GM12878 (cell line): ENCODE results near the gene UNKL. TPM values are rescaled to one million over a fixed set of nuclear protein-coding genes. Genes with fewer than 3 reads are reported as not detected.
"Not testable (repeated sequence)": the region's sequence is repeated elsewhere in the genome, so short reads cannot be mapped to it uniquely, and the experiment has no call there.

Experiments
- ATAC-seq: fragments of 200-7000 bp; cut with Tn5 transposase; 3 replicates; pipeline ENCODE4 v1.9.1; 2020; ENCODE audit warnings: mild to moderate bottlenecking, moderate library complexity
- BruUV-seq: library from RNA; stranded (reverse); fragments of 400-500 nt; replicated peaks from 2 replicates; lab custom pipeline; 2021; lab: Mats Ljungman, UMichigan
- CTCF ChIA-PET: fragments of 300-600 bp; sonication (Branson Sonifier 250); formaldehyde crosslinking; extraction: SDS; loops from one replicate; lab custom pipeline; 2021; ENCODE audit warnings: inconsistent platforms; lab: Yijun Ruan, JAX
- POLR2A ChIA-PET: fragments of 350-600 bp; formaldehyde crosslinking; extraction: SDS; loops from one replicate; lab custom pipeline; 2021; ENCODE audit warnings: inconsistent platforms; lab: Charles Lee
- RAD21 ChIA-PET: fragments of 300-600 bp; sonication (Branson Sonifier 250); formaldehyde crosslinking; loops from one replicate; lab custom pipeline; 2023; ENCODE audit warnings: antibody characterized with exemption; ENCODE audit not compliant: unreplicated experiment; lab: Charles Lee
- SMC1A ChIA-PET: fragments of 300-600 bp; sonication (Branson Sonifier 250); formaldehyde crosslinking; loops from one replicate; lab custom pipeline; 2023; ENCODE audit not compliant: unreplicated experiment, uncharacterized antibody; lab: Charles Lee
- DNase-seq: peaks from one replicate; pipeline ENCODE4 v3.0.0-alpha.2; 2011; ENCODE audit warnings: low read depth, low spot score
- FAIRE-seq: peaks from 3 replicates; lab custom pipeline; 2011; peaks lifted over from hg19 to GRCh38; lab: Jason Lieb, UNC
- H2AFZ ChIP-seq: 2 replicates; pipeline ENCODE4 v1.6.0; 2011; ENCODE audit warnings: low read depth, low read length, control low read depth; ENCODE audit not compliant: control insufficient read depth
- H3K27ac ChIP-seq: 2 replicates; pipeline ENCODE4 v1.5.1; 2011; ENCODE audit warnings: control low read depth; ENCODE audit not compliant: control insufficient read depth, insufficient read depth
- H3K27me3 ChIP-seq, 2 experiments: replicated peaks in 1 of 2; 2 replicates each; pipeline versions ENCODE4 v1.6.0 to v1.6.1; 2011; ENCODE audit warnings: low read length in 1 of 2; ENCODE audit not compliant: control insufficient read depth in 2 of 2, insufficient read depth in 2 of 2
- H3K36me3 ChIP-seq, 2 experiments: 2 replicates each; pipeline ENCODE4 v1.5.1; 2011; ENCODE audit warnings: low read length in 1 of 2; ENCODE audit not compliant: control insufficient read depth in 2 of 2, insufficient read depth in 2 of 2
- H3K4me1 ChIP-seq: 2 replicates; pipeline ENCODE4 v1.6.1; 2011; ENCODE audit warnings: mild to moderate bottlenecking, low read length, moderate library complexity, mixed read lengths; ENCODE audit not compliant: control insufficient read depth, insufficient read depth
- H3K4me2 ChIP-seq: 2 replicates; pipeline ENCODE4 v1.6.0; 2011; ENCODE audit warnings: control low read depth; ENCODE audit not compliant: control insufficient read depth, insufficient read depth
- H3K4me3 ChIP-seq: fragments of 200-600 bp; sonication (generic); 2 replicates; pipeline ENCODE4 v1.5.1; 2016
- H3K79me2 ChIP-seq: 2 replicates; pipeline ENCODE4 v1.6.0; 2011; ENCODE audit warnings: low read length; ENCODE audit not compliant: control insufficient read depth, insufficient read depth
- H3K9ac ChIP-seq: 2 replicates; pipeline ENCODE4 v1.8.0; 2011; ENCODE audit warnings: low read length, control low read depth, mixed read lengths; ENCODE audit not compliant: control insufficient read depth, insufficient read depth
- H3K9me3 ChIP-seq: replicated peaks from 3 replicates; pipeline ENCODE4 v1.5.1; 2011; ENCODE audit warnings: mild to moderate bottlenecking, low read length; ENCODE audit not compliant: control insufficient read depth, insufficient read depth
- H4K20me1 ChIP-seq: 2 replicates; pipeline ENCODE4 v1.6.0; 2011; ENCODE audit not compliant: control insufficient read depth, insufficient read depth
- CBX5 ChIP-seq: sonication (generic); IDR thresholded peaks from 2 replicates; pipeline ENCODE4 v1.6.1; 2016; ENCODE audit warnings: low read depth, moderate library complexity, mild to moderate bottlenecking, inconsistent platforms
- ETV6 ChIP-seq, 2 experiments: fragments of 450-650 bp in 1 of 2; IDR thresholded peaks in 1 of 2; conservative IDR thresholded peaks in 1 of 2; 2 replicates each; pipeline ENCODE4 v1.6.1; 2014; ENCODE audit warnings: antibody characterized with exemption in 1 of 2, borderline replicate concordance in 1 of 2, low read depth in 1 of 2, mild to moderate bottlenecking in 1 of 2, moderate library complexity in 1 of 2
- MEF2B ChIP-seq: fragments of 450-650 bp; IDR thresholded peaks from 2 replicates; pipeline ENCODE4 v1.6.1; 2018; ENCODE audit warnings: mild to moderate bottlenecking, moderate library complexity; ENCODE audit not compliant: partially characterized antibody, poor library complexity, severe bottlenecking
- RAD21 ChIP-seq: IDR thresholded peaks from 2 replicates; pipeline ENCODE4 v1.6.1; 2011; ENCODE audit warnings: mild to moderate bottlenecking, low read depth, low read length, moderate library complexity; ENCODE audit not compliant: insufficient read depth
- SMAD1 ChIP-seq: fragments of 450-650 bp; IDR thresholded peaks from 2 replicates; pipeline ENCODE4 v1.6.1; 2018; ENCODE audit warnings: mild to moderate bottlenecking, low read depth; ENCODE audit not compliant: partially characterized antibody
- WGBS: methylation state at CpG from one replicate; pipeline ENCODE4 v1.1.6; 2016; ENCODE audit warnings: low lambda C conversion rate; ENCODE audit not compliant: insufficient replicate concordance, insufficient coverage; ENCODE audit errors: missing lambda C conversion rate; 5-methylcytosine and 5-hydroxymethylcytosine counted together
- in situ Hi-C: fragments of 300-500 bp; cut with MboI; formaldehyde crosslinking; loops from 9 replicates; pipeline ENCODE4 v1.14.3; 2018; ENCODE audit warnings: mixed read lengths
- intact Hi-C: fragments of 100-400 bp; cut with micrococcal nuclease; formaldehyde crosslinking; loops from one replicate; pipeline ENCODE4 v1.14.2; 2022; ENCODE audit not compliant: unreplicated experiment
- polyA plus RNA-seq, 11 experiments: library from polyadenylated mRNA; depleted of rRNA in 4 of 11; unstranded in 6 of 11; stranded (reverse) in 5 of 11; fragments of >200 nt; fragmentation: Nextera tagmentation in 4 of 11; fragmentation: Illumina TruSeq in 1 of 11; extraction: Ambion mirVana in 4 of 11; extraction: Trizol in 1 of 11; gene quantifications; 1 replicate in 1 of 11; 2 replicates in 10 of 11; pipeline versions ENCODE4 v1.2.1 to v1.2.3, GENCODE V29; 2011 to 2016; ENCODE audit warnings: inconsistent platforms in 2 of 11, missing spikeins in 2 of 11, low read depth in 1 of 11
- total RNA-seq, 4 experiments: library from RNA; depleted of rRNA in 3 of 4; stranded (reverse); fragments of >200 nt in 3 of 4; fragmentation: Illumina TruSeq in 1 of 4; extraction: Trizol in 1 of 4; gene quantifications; 2 replicates each; pipeline versions ENCODE4 v1.2.1 to v1.2.3, GENCODE V29; 2013 to 2021
- TF ChIP-seq, protein P1 (sequence below): fragments of 450-650 bp; IDR thresholded peaks from 2 replicates; pipeline ENCODE4 v1.6.1; 2017; ENCODE audit warnings: antibody characterized with exemption, mild to moderate bottlenecking, moderate library complexity
- TF ChIP-seq, protein P2 (sequence below), 3 experiments: IDR thresholded peaks in 2 of 3; conservative IDR thresholded peaks in 1 of 3; 2 replicates each; pipeline ENCODE4 v1.5.1; 2011; ENCODE audit warnings: low read depth in 3 of 3, low read length in 3 of 3, mild to moderate bottlenecking in 3 of 3, control low read depth in 2 of 3, moderate library complexity in 2 of 3, inconsistent platforms in 1 of 3, mixed read lengths in 1 of 3; ENCODE audit not compliant: control insufficient read depth in 2 of 3, insufficient read depth in 1 of 3; ENCODE audit errors: extremely low read depth in 1 of 3

UNKL gene
- total and polyA plus RNA-seq, 10 of the 15 experiments (the other 5 are each of a cell fraction or from before 2014, with no cell fraction given), result 0.40 to 21.6 (median 9.1) TPM

DNA sequence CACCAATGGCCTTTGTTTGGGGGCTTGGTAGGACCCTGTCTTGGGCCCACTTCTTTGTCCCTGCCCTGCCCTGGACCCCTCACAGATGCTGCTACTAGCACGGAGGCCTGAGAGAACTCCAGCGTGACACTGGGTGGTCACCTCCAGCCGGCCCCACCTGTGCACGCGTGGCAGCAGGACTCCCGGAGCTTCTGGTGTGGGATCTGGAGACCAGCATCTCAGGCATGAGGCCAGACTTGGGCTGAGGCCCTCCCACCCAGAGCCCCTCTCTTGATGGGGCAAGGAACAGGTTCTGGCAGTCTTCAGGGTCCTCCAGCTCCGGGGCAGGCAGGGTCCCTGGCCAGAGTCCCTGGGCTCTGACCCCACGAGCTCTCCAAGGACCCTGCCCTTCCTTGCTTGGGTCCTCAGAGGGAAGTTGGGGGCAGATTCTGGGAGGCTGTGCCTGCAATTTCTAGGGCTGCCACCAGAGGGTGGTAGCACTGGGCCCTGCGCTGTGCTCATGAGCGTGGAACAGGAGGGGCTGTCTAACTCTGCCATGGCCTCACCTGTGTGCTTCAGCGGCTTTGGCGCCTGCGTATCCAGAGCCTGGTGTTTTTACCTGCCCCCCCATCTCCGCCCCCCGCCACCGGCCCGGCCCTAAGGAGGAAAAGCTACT lies 84.1 kb downstream of the UNKL start:
- intact Hi-C loops (no loop called here), in situ Hi-C loops (no loop called here)
- BruUV-seq, result no TSS peak
- no peak overlapping the region for H3K4me2 ChIP-seq
- ATAC-seq, result peak; percentile 17; the same call in 1 of the 3 replicates
- no peak overlapping the region for H3K9ac ChIP-seq
- TF ChIP-seq MEF2B, result no peak
- no peak for TF ChIP-seq ETV6 (conservative IDR thresholded peaks at IDR 0.05 in 1 of 2, IDR thresholded peaks at IDR 0.05 in 1 of 2; ENCODE audit: borderline replicate concordance in 1 of 2, low read depth in 1 of 2)
- TF ChIP-seq, protein P1, sequence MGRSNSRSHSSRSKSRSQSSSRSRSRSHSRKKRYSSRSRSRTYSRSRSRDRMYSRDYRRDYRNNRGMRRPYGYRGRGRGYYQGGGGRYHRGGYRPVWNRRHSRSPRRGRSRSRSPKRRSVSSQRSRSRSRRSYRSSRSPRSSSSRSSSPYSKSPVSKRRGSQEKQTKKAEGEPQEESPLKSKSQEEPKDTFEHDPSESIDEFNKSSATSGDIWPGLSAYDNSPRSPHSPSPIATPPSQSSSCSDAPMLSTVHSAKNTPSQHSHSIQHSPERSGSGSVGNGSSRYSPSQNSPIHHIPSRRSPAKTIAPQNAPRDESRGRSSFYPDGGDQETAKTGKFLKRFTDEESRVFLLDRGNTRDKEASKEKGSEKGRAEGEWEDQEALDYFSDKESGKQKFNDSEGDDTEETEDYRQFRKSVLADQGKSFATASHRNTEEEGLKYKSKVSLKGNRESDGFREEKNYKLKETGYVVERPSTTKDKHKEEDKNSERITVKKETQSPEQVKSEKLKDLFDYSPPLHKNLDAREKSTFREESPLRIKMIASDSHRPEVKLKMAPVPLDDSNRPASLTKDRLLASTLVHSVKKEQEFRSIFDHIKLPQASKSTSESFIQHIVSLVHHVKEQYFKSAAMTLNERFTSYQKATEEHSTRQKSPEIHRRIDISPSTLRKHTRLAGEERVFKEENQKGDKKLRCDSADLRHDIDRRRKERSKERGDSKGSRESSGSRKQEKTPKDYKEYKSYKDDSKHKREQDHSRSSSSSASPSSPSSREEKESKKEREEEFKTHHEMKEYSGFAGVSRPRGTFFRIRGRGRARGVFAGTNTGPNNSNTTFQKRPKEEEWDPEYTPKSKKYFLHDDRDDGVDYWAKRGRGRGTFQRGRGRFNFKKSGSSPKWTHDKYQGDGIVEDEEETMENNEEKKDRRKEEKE, result no peak
- TF ChIP-seq RAD21, result 0 out of 2 replicates have a peak, but pooled peaks have one; percentile 4
- TF ChIP-seq CBX5, result peak; percentile 77; the same call in 1 of the 2 replicates
- TF ChIP-seq SMAD1, result no peak
- TF ChIP-seq, protein P2, sequence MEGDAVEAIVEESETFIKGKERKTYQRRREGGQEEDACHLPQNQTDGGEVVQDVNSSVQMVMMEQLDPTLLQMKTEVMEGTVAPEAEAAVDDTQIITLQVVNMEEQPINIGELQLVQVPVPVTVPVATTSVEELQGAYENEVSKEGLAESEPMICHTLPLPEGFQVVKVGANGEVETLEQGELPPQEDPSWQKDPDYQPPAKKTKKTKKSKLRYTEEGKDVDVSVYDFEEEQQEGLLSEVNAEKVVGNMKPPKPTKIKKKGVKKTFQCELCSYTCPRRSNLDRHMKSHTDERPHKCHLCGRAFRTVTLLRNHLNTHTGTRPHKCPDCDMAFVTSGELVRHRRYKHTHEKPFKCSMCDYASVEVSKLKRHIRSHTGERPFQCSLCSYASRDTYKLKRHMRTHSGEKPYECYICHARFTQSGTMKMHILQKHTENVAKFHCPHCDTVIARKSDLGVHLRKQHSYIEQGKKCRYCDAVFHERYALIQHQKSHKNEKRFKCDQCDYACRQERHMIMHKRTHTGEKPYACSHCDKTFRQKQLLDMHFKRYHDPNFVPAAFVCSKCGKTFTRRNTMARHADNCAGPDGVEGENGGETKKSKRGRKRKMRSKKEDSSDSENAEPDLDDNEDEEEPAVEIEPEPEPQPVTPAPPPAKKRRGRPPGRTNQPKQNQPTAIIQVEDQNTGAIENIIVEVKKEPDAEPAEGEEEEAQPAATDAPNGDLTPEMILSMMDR (IDR thresholded peaks at IDR 0.05 in 2 of 3, conservative IDR thresholded peaks at IDR 0.05 in 1 of 3; ENCODE audit: control insufficient read depth in 2 of 3, extremely low read depth in 1 of 3, insufficient read depth in 1 of 3, low read depth in 3 of 3, low read length in 3 of 3), result peak; percentile 1 to 59 (median 53); a peak in 4 of 6 replicates
- FAIRE-seq, result no peak
- peaks cover 5 to 10% of the 10 kb centered on the region in 2 experiments; a peak in 2 of 4 replicates for H3K27me3 ChIP-seq
- ChIA-PET RAD21 (no interaction called here), POLR2A (interaction anchor here (1.0 kb wide), 1 partner anchor 12 kb away, joined by 3 read pairs; no protein-coding TSS in a partner anchor), SMC1A (no interaction called here), CTCF (interaction anchor here (0.6 kb wide), 3 partner anchors 101 to 375 kb away, joined by 3 to 4 read pairs (median 3); no protein-coding TSS in a partner anchor)
- H3K9me3 ChIP-seq, result peaks cover 2% of the 10 kb centered on the region; the same call in 2 of the 3 replicates
- WGBS, result 70% methylated on average over 15 of the region's 17 CpGs
- no peaks in the 10 kb centered on the region for H4K20me1 ChIP-seq
- no peaks in the 10 kb centered on the region for H3K79me2 ChIP-seq
- H3K36me3 ChIP-seq, result no peaks in the 10 kb centered on the region; a peak in 1 of 4 replicates
- H3K4me3 ChIP-seq, result no peak overlapping the region
- H2AFZ ChIP-seq, result no peak overlapping the region
- peaks cover 13% of the 10 kb centered on the region; the same call in 1 of the 2 replicates for H3K4me1 ChIP-seq
- no peak overlapping the region for H3K27ac ChIP-seq
- no peak for DNase-seq

DNA sequence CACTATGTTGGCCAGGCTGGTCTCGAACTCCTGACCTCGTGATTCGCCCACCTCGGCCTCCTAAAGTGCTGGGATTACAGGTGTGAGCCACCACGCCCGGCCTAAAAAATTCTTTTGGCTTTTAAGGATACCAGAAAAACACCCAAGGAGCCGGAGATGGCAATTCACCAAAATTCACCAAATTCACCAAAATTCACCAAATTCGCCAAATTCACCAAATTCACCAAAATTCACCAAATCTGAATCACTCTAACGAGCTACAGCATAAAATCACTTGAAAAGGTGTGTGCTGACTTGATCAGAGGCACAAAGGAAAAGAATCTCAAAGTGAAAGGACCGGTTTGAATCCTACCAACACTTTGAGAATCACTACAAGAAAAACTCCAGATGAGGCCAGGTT lies 85.5 kb downstream of the UNKL start:
- H2AFZ ChIP-seq, BruUV-seq, H3K27me3 ChIP-seq, ATAC-seq, H3K9me3 ChIP-seq, H3K4me2 ChIP-seq, FAIRE-seq, H3K9ac ChIP-seq, H4K20me1 ChIP-seq, H3K36me3 ChIP-seq, CTCF ChIA-PET, H3K79me2 ChIP-seq, DNase-seq, intact Hi-C loops, H3K27ac ChIP-seq, POLR2A ChIA-PET, RAD21 ChIA-PET, H3K4me3 ChIP-seq, in situ Hi-C loops: not testable (repeated sequence)
- peaks cover 13% of the 10 kb centered on the region; the same call in 1 of the 2 replicates for H3K4me1 ChIP-seq
- SMC1A ChIA-PET, result interaction anchor here (0.9 kb wide), 1 partner anchor 16 kb away, joined by 3 read pairs; no protein-coding TSS in a partner anchor
- 81% methylated on average over 10 of the region's 10 CpGs for WGBS
